Neural progenitor cell (in vitro differentiated cells): ENCODE results near the gene FER. TPM values are rescaled to one million over a fixed set of nuclear protein-coding genes. Genes with fewer than 3 reads are reported as not detected.

ENCODE experiments used
- DNase-seq: peaks from one replicate; pipeline ENCODE4 v3.0.0-alpha.2; 2016; ENCODE audit warnings: low spot score
- H2AFZ ChIP-seq: fragments of 200-600 bp; sonication (generic); replicated peaks from 2 replicates; pipeline ENCODE4 v1.6.1; 2016; ENCODE audit warnings: antibody characterized with exemption
- H3F3A ChIP-seq: fragments of 200-600 bp; sonication (generic); 2 replicates; pipeline ENCODE4 v1.6.1; 2016; ENCODE audit warnings: antibody characterized with exemption, low read depth
- H3K27ac ChIP-seq: fragments of 200-600 bp; sonication (generic); 2 replicates; pipeline ENCODE4 v1.5.1; 2016; ENCODE audit warnings: mild to moderate bottlenecking
- H3K27me3 ChIP-seq: fragments of 200-600 bp; sonication (generic); 2 replicates; pipeline ENCODE4 v1.6.1; 2016; ENCODE audit warnings: mild to moderate bottlenecking, moderate library complexity
- H3K36me3 ChIP-seq: fragments of 200-600 bp; sonication (generic); 2 replicates; pipeline ENCODE4 v1.5.1; 2016
- H3K4me1 ChIP-seq: fragments of 200-600 bp; sonication (generic); 2 replicates; pipeline ENCODE4 v1.6.1; 2016; ENCODE audit warnings: mixed run types
- H3K4me2 ChIP-seq: fragments of 200-600 bp; sonication (generic); 2 replicates; pipeline ENCODE4 v1.6.1; 2016
- H3K4me3 ChIP-seq: fragments of 200-600 bp; sonication (generic); 2 replicates; pipeline ENCODE4 v1.5.1; 2016
- H3K79me2 ChIP-seq: fragments of 200-600 bp; sonication (generic); 2 replicates; pipeline ENCODE4 v1.6.1; 2016; ENCODE audit warnings: low read depth
- H3K9ac ChIP-seq: fragments of 200-600 bp; sonication (generic); 2 replicates; pipeline ENCODE4 v1.6.1; 2016
- H3K9me3 ChIP-seq: fragments of 200-600 bp; sonication (generic); 2 replicates; pipeline ENCODE4 v1.5.1; 2016; ENCODE audit warnings: low read depth
- H4K20me1 ChIP-seq: fragments of 200-600 bp; sonication (generic); 2 replicates; pipeline ENCODE4 v1.6.1; 2016; ENCODE audit warnings: low read depth
- H3K27ac Mint-ChIP-seq: 3 replicates; pipeline ENCODE4 v1.8.0; 2021; ENCODE audit warnings: mixed read lengths
- H3K27me3 Mint-ChIP-seq: 2 replicates; pipeline ENCODE4 v1.8.0; 2022; ENCODE audit warnings: low read depth, mild to moderate bottlenecking, inconsistent platforms, moderate library complexity, mixed read lengths; ENCODE audit not compliant: insufficient read depth
- H3K36me3 Mint-ChIP-seq: 3 replicates; pipeline ENCODE4 v1.8.0; 2021; ENCODE audit warnings: mixed read lengths
- H3K4me1 Mint-ChIP-seq: 3 replicates; pipeline ENCODE4 v1.8.0; 2021; ENCODE audit warnings: mixed read lengths
- H3K4me3 Mint-ChIP-seq: 3 replicates; pipeline ENCODE4 v1.8.0; 2021; ENCODE audit warnings: mild to moderate bottlenecking, moderate library complexity, mixed read lengths
- H3K9me3 Mint-ChIP-seq: 3 replicates; pipeline ENCODE4 v1.8.0; 2020; ENCODE audit warnings: mixed read lengths
- CTCF ChIP-seq: fragments of 200-600 bp; sonication (generic); IDR thresholded peaks from 2 replicates; pipeline ENCODE4 v1.5.1; 2017; ENCODE audit warnings: antibody characterized with exemption, mild to moderate bottlenecking
- EZH2 ChIP-seq: fragments of 200-600 bp; sonication (generic); IDR thresholded peaks from 2 replicates; pipeline ENCODE4 v1.6.1; 2017; ENCODE audit warnings: antibody characterized with exemption, mild to moderate bottlenecking, moderate library complexity
- EZH2phosphoT487 ChIP-seq: fragments of 200-600 bp; sonication (generic); IDR thresholded peaks from 2 replicates; pipeline ENCODE4 v1.6.1; 2017; ENCODE audit warnings: antibody characterized with exemption
- total RNA-seq: library from RNA; depleted of rRNA; stranded (reverse); fragments of >200 nt; gene quantifications from 2 replicates; pipeline ENCODE4 v1.2.3, GENCODE V29; 2015; ENCODE audit warnings: low replicate concordance

Gene FER
- total RNA-seq, 1 donor from 2014 or later, result 25.0 TPM

GRCh38 chr5:109027983-109028607 lies 280.4 kb downstream of the FER start:
- H3K27me3 Mint-ChIP-seq, result peaks cover 4% of the 10 kb centered on the region
- Histone ChIP-seq H3K9me3 (no peaks in the 10 kb centered on the region), H3K9ac (no peak overlapping the region), H3K4me2 (no peak overlapping the region), H3K27ac (no peak overlapping the region), H2AFZ (no peak overlapping the region), H3K27me3 (no peaks in the 10 kb centered on the region), H4K20me1 (no peaks in the 10 kb centered on the region), H3K79me2 (no peaks in the 10 kb centered on the region), H3F3A (no peaks in the 10 kb centered on the region), H3K4me3 (no peak overlapping the region), H3K4me1 (peaks cover 6% of the 10 kb centered on the region), H3K36me3 (no peaks in the 10 kb centered on the region)
- no peak overlapping the region for H3K4me3 Mint-ChIP-seq
- H3K9me3 Mint-ChIP-seq, result peaks cover 5% of the 10 kb centered on the region
- H3K4me1 Mint-ChIP-seq, result no peaks in the 10 kb centered on the region
- no peak overlapping the region for H3K27ac Mint-ChIP-seq
- DNase-seq, result no peak
- TF ChIP-seq CTCF, result no peak
- no peak for TF ChIP-seq EZH2phosphoT487
- peaks cover 4% of the 10 kb centered on the region for H3K36me3 Mint-ChIP-seq

GRCh38 chr5:109028608-109029299 lies 281.1 kb downstream of the FER start:
- peaks cover 4% of the 10 kb centered on the region for H3K27me3 Mint-ChIP-seq
- H3K36me3 ChIP-seq, result no peaks in the 10 kb centered on the region
- H3K4me3 ChIP-seq, result no peak overlapping the region
- no peaks in the 10 kb centered on the region for H3K27me3 ChIP-seq
- no peak for DNase-seq
- no peak overlapping the region for H3K4me3 Mint-ChIP-seq
- peaks cover 6% of the 10 kb centered on the region for H3K4me1 ChIP-seq
- no peak overlapping the region for H3K27ac ChIP-seq
- H3K36me3 Mint-ChIP-seq, result peaks cover 4% of the 10 kb centered on the region
- H3K79me2 ChIP-seq, result no peaks in the 10 kb centered on the region
- no peaks in the 10 kb centered on the region for H3F3A ChIP-seq
- H3K27ac Mint-ChIP-seq, result no peak overlapping the region
- no peak overlapping the region for H3K9ac ChIP-seq
- no peak overlapping the region for H2AFZ ChIP-seq
- peaks cover 5% of the 10 kb centered on the region for H3K9me3 Mint-ChIP-seq
- H3K9me3 ChIP-seq, result no peaks in the 10 kb centered on the region
- no peak overlapping the region for H3K4me2 ChIP-seq
- no peaks in the 10 kb centered on the region for H4K20me1 ChIP-seq
- no peak for TF ChIP-seq CTCF
- TF ChIP-seq EZH2phosphoT487, result no peak
- TF ChIP-seq EZH2, result no peak
- no peaks in the 10 kb centered on the region for H3K4me1 Mint-ChIP-seq

GRCh38 chr5:109029847-109030246 lies 282.1 kb downstream of the FER start:
- Mint-ChIP-seq H3K27me3 (peaks cover 2% of the 10 kb centered on the region), H3K36me3 (no peaks in the 10 kb centered on the region), H3K9me3 (no peaks in the 10 kb centered on the region), H3K4me1 (peaks cover 8% of the 10 kb centered on the region), H3K27ac (no peak overlapping the region), H3K4me3 (no peak overlapping the region)
- H3K27me3 ChIP-seq, result no peaks in the 10 kb centered on the region
- H3K36me3 ChIP-seq, result no peaks in the 10 kb centered on the region
- no peaks in the 10 kb centered on the region for H3K79me2 ChIP-seq
- H4K20me1 ChIP-seq, result no peaks in the 10 kb centered on the region
- no peak for DNase-seq
- H2AFZ ChIP-seq, result no peak overlapping the region
- no peak overlapping the region for H3K27ac ChIP-seq
- no peaks in the 10 kb centered on the region for H3K9me3 ChIP-seq
- H3K4me1 ChIP-seq, result peaks cover 15% of the 10 kb centered on the region
- TF ChIP-seq EZH2 (no peak), CTCF (no peak), EZH2phosphoT487 (no peak)
- H3K4me2 ChIP-seq, result no peak overlapping the region
- no peak overlapping the region for H3K9ac ChIP-seq
- H3F3A ChIP-seq, result no peaks in the 10 kb centered on the region
- H3K4me3 ChIP-seq, result no peak overlapping the region
